CD4-positive, alpha-beta memory T cell (primary cell): ENCODE results near the gene GTPBP6. TPM values are rescaled to one million over a fixed set of nuclear protein-coding genes. Genes with fewer than 3 reads are reported as not detected.

Experiments
- CTCF ChIA-PET: fragments of 350-600 bp; sonication (Branson Sonifier 250); formaldehyde crosslinking; loops from one replicate; lab custom pipeline; 2021; ENCODE audit warnings: inconsistent platforms; ENCODE audit not compliant: partially characterized antibody; lab: Charles Lee
- POLR2A ChIA-PET: fragments of 350-600 bp; sonication (Branson Sonifier 250); formaldehyde crosslinking; loops from one replicate; lab custom pipeline; 2021; ENCODE audit not compliant: partially characterized antibody; lab: Charles Lee
- DNase-seq, 5 donors: peaks; one replicate each; pipeline versions ENCODE4 v3.0.0 to v3.0.0-alpha.2; 2020 to 2022; ENCODE audit warnings: mixed read lengths in 1 of 5
- H3K27ac ChIP-seq: one replicate; pipeline ENCODE4 v1.7.0; 2013; ENCODE audit warnings: low read depth, low read length
- H3K27me3 ChIP-seq: 2 replicates; pipeline ENCODE4 v1.7.0; 2013; ENCODE audit warnings: mild to moderate bottlenecking, low read length, moderate library complexity; ENCODE audit not compliant: insufficient read depth
- H3K36me3 ChIP-seq: 2 replicates; pipeline ENCODE4 v1.7.0; 2013; ENCODE audit warnings: mild to moderate bottlenecking, low read length, moderate library complexity; ENCODE audit not compliant: insufficient read depth
- H3K4me1 ChIP-seq: 2 replicates; pipeline ENCODE4 v1.7.0; 2013; ENCODE audit warnings: mild to moderate bottlenecking, low read length, moderate library complexity; ENCODE audit not compliant: insufficient read depth
- H3K4me3 ChIP-seq, 2 donors: one replicate each; pipeline ENCODE4 v1.7.0; 2013; ENCODE audit warnings: low read length in 2 of 2, mild to moderate bottlenecking in 1 of 2
- H3K9me3 ChIP-seq, 2 donors: one replicate each; pipeline ENCODE4 v1.7.0; 2013; ENCODE audit warnings: low read length in 2 of 2, control low read depth in 1 of 2; ENCODE audit not compliant: control insufficient read depth in 1 of 2
- H3K27ac Mint-ChIP-seq, 7 donors: one replicate each; pipeline ENCODE4 v1.8.0; 2020 to 2021; ENCODE audit warnings: mixed read lengths in 7 of 7, mild to moderate bottlenecking in 6 of 7, inconsistent platforms in 3 of 7, moderate library complexity in 3 of 7
- H3K27me3 Mint-ChIP-seq, 2 donors: one replicate each; pipeline ENCODE4 v1.8.0; 2020 to 2021; ENCODE audit warnings: mixed read lengths in 2 of 2
- H3K36me3 Mint-ChIP-seq, 2 donors: one replicate each; pipeline ENCODE4 v1.8.0; 2020 to 2021; ENCODE audit warnings: mixed read lengths in 2 of 2, inconsistent platforms in 1 of 2, mild to moderate bottlenecking in 1 of 2
- H3K4me1 Mint-ChIP-seq, 4 donors: one replicate each; pipeline ENCODE4 v1.8.0; 2020 to 2021; ENCODE audit warnings: mixed read lengths in 4 of 4, mild to moderate bottlenecking in 1 of 4
- H3K4me3 Mint-ChIP-seq, 8 donors: one replicate each; pipeline ENCODE4 v1.8.0; 2020 to 2021; ENCODE audit warnings: mixed read lengths in 8 of 8, mild to moderate bottlenecking in 7 of 8, moderate library complexity in 6 of 8, inconsistent platforms in 3 of 8
- H3K9me3 Mint-ChIP-seq, 8 donors: one replicate each; pipeline ENCODE4 v1.8.0; 2020 to 2021; ENCODE audit warnings: mixed read lengths in 8 of 8, mild to moderate bottlenecking in 5 of 8, inconsistent platforms in 3 of 8, moderate library complexity in 1 of 8
- intact Hi-C: fragments of 100-400 bp; cut with micrococcal nuclease; formaldehyde crosslinking; loops from one replicate; pipeline ENCODE4 v1.15.1; 2023
- polyA plus RNA-seq, 2 donors: library from polyadenylated mRNA; unstranded; fragments of 300-500 nt; fragmentation: Illumina TruSeq; gene quantifications; one replicate each; pipeline ENCODE4 v1.2.3, GENCODE V29; 2021
- total RNA-seq, 2 experiments: library from RNA; stranded (reverse); gene quantifications; one replicate each; pipeline ENCODE4 v1.2.3, GENCODE V29; 2021

The GTPBP6 gene
- total and polyA plus RNA-seq, 4 experiments from 2014 or later: 34.8 to 79.3 (median 63.3) TPM

- CTCF ChIA-PET: no interaction called here
- H3K36me3 Mint-ChIP-seq: peaks cover 28 to 37% of the 10 kb centered on the region in 2 donors
These were observed 42.9 kb upstream of the GTPBP6 start for GRCh38 chrX:361231-362145.

DNA sequence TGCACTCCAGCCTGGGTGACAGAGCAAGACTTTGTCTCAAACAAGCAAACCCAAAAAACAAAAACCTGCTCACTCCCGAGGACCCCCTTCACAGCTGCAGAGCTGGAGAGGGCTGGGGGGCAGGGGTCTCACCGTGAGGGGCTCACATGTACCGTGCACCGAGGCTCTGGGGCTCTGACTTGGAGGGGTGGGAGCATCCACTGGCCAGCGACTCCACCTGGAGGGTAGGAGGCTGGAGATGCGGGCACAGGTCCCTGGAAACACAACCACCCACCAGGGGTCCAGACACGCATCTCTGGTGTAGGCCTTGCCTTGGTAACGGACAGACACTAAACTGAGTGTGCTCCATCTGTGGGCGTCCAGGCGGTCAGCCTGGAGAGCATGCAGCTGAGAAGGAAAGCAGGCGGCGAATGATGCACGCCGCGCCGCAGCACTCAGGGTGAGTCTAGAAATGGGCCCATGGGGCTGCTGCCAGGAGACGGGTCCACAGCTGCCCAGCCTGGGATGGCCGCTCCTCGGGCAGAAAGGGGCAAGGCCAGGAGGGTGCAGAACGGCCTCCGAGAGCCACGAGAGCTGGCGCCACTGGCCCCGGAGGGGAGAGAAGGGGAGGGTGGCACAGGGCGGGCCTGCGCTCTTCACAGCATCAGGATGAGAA lies 42.0 kb upstream of the GTPBP6 start:
- Histone ChIP-seq H3K27ac (no peak overlapping the region), H3K36me3 (no peaks in the 10 kb centered on the region), H3K9me3 (no peaks in the 10 kb centered on the region), H3K27me3 (no peaks in the 10 kb centered on the region), H3K4me3 (no peak overlapping the region), H3K4me1 (peaks cover 15% of the 10 kb centered on the region)
- Mint-ChIP-seq H3K27me3 (no peaks in the 10 kb centered on the region), H3K27ac (no peak overlapping the region), H3K36me3 (peaks cover 28 to 40% of the 10 kb centered on the region in 2 donors), H3K4me3 (no peak overlapping the region), H3K9me3 (peaks cover 2 to 29% (median 16%) of the 10 kb centered on the region in 8 donors), H3K4me1 (peaks cover 17 to 22% (median 19%) of the 10 kb centered on the region in 4 donors)
- DNase-seq: no peak
- POLR2A ChIA-PET: no interaction called here
- intact Hi-C loops: no loop called here
- CTCF ChIA-PET: no interaction called here

More at GRCh38 chrX:361231-362145, 42.9 kb upstream of the GTPBP6 start:
- H3K4me1 ChIP-seq: peaks cover 15% of the 10 kb centered on the region
- H3K27me3 ChIP-seq: no peaks in the 10 kb centered on the region
- H3K27ac ChIP-seq: no peak overlapping the region
- H3K36me3 ChIP-seq: no peaks in the 10 kb centered on the region
- DNase-seq: no peak
- no peaks in the 10 kb centered on the region for H3K9me3 ChIP-seq
- Mint-ChIP-seq H3K4me3 (no peak overlapping the region), H3K9me3 (peaks cover 2 to 29% (median 16%) of the 10 kb centered on the region in 8 donors), H3K27ac (no peak overlapping the region), H3K27me3 (no peaks in the 10 kb centered on the region), H3K4me1 (peaks cover 14 to 15% (median 15%) of the 10 kb centered on the region in 4 donors)
- intact Hi-C loops: no loop called here
- no peak overlapping the region for H3K4me3 ChIP-seq
- POLR2A ChIA-PET: no interaction called here

DNA sequence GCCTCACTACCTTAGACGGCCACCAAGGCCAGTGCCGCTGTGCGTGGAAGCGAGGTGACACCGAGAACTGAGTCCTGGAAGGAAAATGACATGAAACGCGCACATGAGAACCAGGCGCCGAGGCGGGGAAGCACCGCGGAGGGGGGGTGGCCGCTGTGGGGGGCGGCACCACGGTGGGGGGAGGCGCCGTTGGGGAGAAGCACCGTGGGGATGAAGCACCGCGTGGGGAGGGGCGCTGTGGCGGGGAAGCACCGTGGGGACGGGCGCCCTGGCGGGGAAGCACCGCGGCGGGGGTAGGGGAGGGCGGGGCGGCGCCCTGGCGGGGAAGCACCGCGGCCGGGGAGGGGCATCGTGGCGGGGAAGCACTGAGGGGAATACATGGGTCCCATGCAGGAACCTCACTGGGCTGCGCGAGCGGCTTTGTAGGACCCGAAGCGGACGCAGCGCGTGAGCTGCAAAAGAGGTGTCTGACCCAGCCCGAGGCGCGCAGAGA lies 40.1 kb upstream of the GTPBP6 start:
- Mint-ChIP-seq H3K4me3 (no peak overlapping the region), H3K27ac (peak overlapping the region in 3 of 7 donors; percentile 37 to 87 (median 64)), H3K4me1 (peaks cover 17 to 30% (median 22%) of the 10 kb centered on the region in 4 donors), H3K27me3 (no peaks in the 10 kb centered on the region), H3K9me3 (peaks cover 2 to 29% (median 16%) of the 10 kb centered on the region in 8 donors), H3K36me3 (peaks cover 30 to 40% of the 10 kb centered on the region in 2 donors)
- intact Hi-C loops: no loop called here
- Histone ChIP-seq H3K4me1 (peaks cover 15% of the 10 kb centered on the region), H3K27ac (no peak overlapping the region), H3K4me3 (no peak overlapping the region), H3K36me3 (no peaks in the 10 kb centered on the region), H3K27me3 (no peaks in the 10 kb centered on the region), H3K9me3 (no peaks in the 10 kb centered on the region)
- DNase-seq: no peak
- ChIA-PET POLR2A (no interaction called here), CTCF (no interaction called here)

DNA sequence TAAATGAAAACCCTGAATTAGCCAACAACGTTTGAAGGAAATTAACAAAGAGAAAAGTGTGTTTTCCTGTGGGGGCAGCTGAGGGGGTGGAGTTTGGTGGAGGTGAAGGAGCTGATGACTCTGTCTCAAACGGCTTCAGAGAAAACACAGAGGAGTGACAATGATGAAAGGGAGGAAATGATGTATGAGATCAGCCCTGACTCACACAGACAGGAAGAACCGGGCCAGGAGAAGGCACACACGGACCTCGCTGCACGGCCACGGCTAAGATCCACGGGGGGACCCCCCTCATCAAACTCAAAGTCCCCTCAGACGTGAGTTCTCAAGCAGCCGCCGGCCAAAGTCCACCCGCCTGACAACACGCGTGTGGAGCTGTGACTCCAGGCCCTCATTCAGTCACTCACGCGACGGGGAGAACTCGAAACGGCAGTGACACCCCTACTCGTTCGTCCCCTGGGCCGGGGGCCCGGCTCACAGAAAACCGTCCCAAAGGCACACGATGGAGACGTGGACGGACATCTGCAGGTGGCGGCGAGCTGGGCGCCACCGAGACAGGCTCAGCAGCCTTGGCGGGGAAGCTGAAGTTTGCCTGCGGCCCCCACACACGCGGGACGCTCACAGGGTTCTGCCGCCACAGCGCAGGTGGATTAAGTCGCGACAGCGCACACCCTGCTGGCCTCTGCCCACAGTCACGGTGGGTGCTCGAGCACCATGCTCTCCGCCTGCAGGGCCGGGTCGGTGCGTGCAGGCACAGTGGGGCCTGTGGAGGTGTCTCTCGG lies 39.3 kb upstream of the GTPBP6 start:
- Mint-ChIP-seq H3K4me1 (peaks cover 17 to 30% (median 21%) of the 10 kb centered on the region in 4 donors), H3K27me3 (no peaks in the 10 kb centered on the region)
- CTCF ChIA-PET: no interaction called here

DNA sequence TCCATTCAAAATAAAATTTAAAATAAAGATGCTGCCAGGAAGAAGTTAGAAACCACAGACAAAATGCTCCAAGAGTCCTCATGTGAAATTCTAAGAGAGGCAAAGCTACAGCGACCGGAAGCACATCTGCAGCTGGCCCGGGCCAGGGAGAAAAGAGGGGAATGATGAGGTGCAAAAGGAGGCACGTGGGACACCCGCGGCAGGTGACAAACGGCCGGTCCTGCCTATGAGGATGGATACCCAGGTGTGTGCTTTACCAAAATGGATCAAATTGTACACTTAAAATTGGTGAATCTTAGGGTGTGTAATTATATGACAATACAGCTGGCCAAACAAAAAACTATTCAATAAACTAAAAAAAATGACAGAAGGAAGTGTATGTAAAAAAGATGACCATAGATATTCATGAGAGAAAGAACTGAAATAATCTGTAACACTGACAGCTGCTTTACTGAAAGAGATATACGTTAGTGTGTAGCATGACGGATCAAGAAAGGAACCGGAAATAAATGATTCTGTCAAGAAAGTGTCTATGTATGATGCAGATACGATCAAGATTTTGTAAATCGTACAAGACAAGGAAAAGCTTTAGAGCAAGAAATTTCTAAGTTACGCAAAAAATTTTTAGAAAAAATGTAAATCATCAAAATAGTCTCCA lies 38.6 kb upstream of the GTPBP6 start:
- CTCF ChIA-PET: no interaction called here
- peak overlapping the region; percentile 21 to 73 (median 52) for H3K4me3 Mint-ChIP-seq
- no peak overlapping the region for H3K4me3 ChIP-seq
- peaks cover 17 to 33% (median 22%) of the 10 kb centered on the region in 4 donors for H3K4me1 Mint-ChIP-seq
- POLR2A ChIA-PET: no interaction called here
- no peak for DNase-seq
- peaks cover 26 to 37% of the 10 kb centered on the region in 2 donors for H3K36me3 Mint-ChIP-seq
- H3K27ac ChIP-seq: peak overlapping the region; percentile 3
- H3K4me1 ChIP-seq: peaks cover 15% of the 10 kb centered on the region
- H3K9me3 ChIP-seq: no peaks in the 10 kb centered on the region
- peaks cover 2 to 27% (median 14%) of the 10 kb centered on the region in 8 donors for H3K9me3 Mint-ChIP-seq
- peak overlapping the region; percentile 73 to 97 (median 94) for H3K27ac Mint-ChIP-seq
- H3K27me3 Mint-ChIP-seq: no peaks in the 10 kb centered on the region
- H3K27me3 ChIP-seq: no peaks in the 10 kb centered on the region
- intact Hi-C loops: loop anchor here (1.0 to 2.0 kb wide), 2 partner anchors 30 to 38 kb away; partner anchors contain the start of gene GTPBP6
- no peaks in the 10 kb centered on the region for H3K36me3 ChIP-seq

More for the DNA sequence above, 39.3 kb upstream of the GTPBP6 start:
- POLR2A ChIA-PET: no interaction called here
- no peaks in the 10 kb centered on the region for H3K9me3 ChIP-seq
- peak; percentile 51 to 67 (median 63) for DNase-seq
- no peak overlapping the region for H3K4me3 ChIP-seq
- peak overlapping the region; percentile 3 for H3K27ac ChIP-seq
- Mint-ChIP-seq H3K36me3 (peaks cover 30 to 40% of the 10 kb centered on the region in 2 donors), H3K4me3 (peak overlapping the region; percentile 21 to 73 (median 52)), H3K27ac (peak overlapping the region; percentile 73 to 97 (median 94)), H3K9me3 (peaks cover 2 to 29% (median 16%) of the 10 kb centered on the region in 8 donors)
- H3K4me1 ChIP-seq: peaks cover 15% of the 10 kb centered on the region
- intact Hi-C loops: loop anchor here (1.0 to 2.0 kb wide), 2 partner anchors 29 to 39 kb away; partner anchors contain the start of gene GTPBP6
- H3K27me3 ChIP-seq: no peaks in the 10 kb centered on the region
- H3K36me3 ChIP-seq: no peaks in the 10 kb centered on the region

DNA sequence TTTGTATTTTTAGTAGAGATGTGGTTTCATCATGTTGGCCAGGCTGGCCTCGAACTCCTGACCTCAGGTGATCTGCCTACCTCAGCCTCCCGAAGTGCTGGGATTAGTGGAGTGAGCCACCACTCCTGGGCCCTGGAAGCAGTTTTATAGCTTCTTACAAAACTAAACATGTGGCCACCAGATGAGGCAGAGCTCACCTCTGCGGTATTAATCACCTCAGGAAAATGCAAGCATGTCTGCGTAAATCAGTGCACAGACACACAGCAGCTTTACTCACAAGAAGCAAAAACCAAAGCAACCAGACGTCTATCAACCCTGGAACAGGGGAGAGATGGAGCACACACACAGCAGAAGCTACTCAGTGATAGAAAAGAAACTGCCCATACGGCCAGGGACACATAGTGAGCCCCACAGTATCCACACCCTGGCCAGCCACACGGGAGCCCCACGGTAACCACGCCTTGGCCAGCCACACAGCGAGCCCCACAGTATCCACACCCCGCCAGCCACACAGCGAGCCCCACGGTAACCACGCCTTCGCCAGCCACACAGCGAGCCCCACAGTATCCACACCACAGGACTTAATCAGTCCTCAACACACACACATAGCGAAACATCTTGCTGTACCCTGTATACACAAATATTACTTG lies 37.9 kb upstream of the GTPBP6 start:
- DNase-seq: no peak
- peaks cover 17 to 33% (median 22%) of the 10 kb centered on the region in 4 donors for H3K4me1 Mint-ChIP-seq
- ChIA-PET POLR2A (no interaction called here), CTCF (no interaction called here)
- H3K27me3 Mint-ChIP-seq: no peaks in the 10 kb centered on the region
- no peaks in the 10 kb centered on the region for H3K27me3 ChIP-seq
- peak overlapping the region; percentile 73 to 97 (median 94) for H3K27ac Mint-ChIP-seq
- intact Hi-C loops: loop anchor here (1.0 to 2.0 kb wide), 2 partner anchors 31 to 38 kb away; partner anchors contain the start of gene GTPBP6
- H3K27ac ChIP-seq: no peak overlapping the region
- H3K4me3 Mint-ChIP-seq: peak overlapping the region in 4 of 8 donors; percentile 28 to 52 (median 41)
- H3K9me3 ChIP-seq: no peaks in the 10 kb centered on the region
- peaks cover 2 to 22% (median 14%) of the 10 kb centered on the region in 8 donors for H3K9me3 Mint-ChIP-seq
- peaks cover 15% of the 10 kb centered on the region for H3K4me1 ChIP-seq
- no peaks in the 10 kb centered on the region for H3K36me3 ChIP-seq
- H3K4me3 ChIP-seq: no peak overlapping the region
- H3K36me3 Mint-ChIP-seq: peaks cover 24 to 34% of the 10 kb centered on the region in 2 donors
